ENCODE measurements around the gene LRCH1. TPM values are rescaled to one million over a fixed set of nuclear protein-coding genes. Genes with fewer than 3 reads are reported as not detected.

The LRCH1 gene
- total and polyA plus RNA-seq, 2 experiments from 2014 or later = 3.9 to 9.2 TPM

GRCh38 chr13:46684287-46685001 lies 131.5 kb downstream of the LRCH1 start:
- H3K27ac ChIP-seq (ENCODE audit: low read depth) = peak overlapping the region; percentile 36

More at GRCh38 chr13:46684287-46685001, 131.5 kb downstream of the LRCH1 start:
- Mint-ChIP-seq H3K4me3 (no peak overlapping the region), H3K4me1 (peaks cover 40% of the 10 kb centered on the region), H3K36me3 (ENCODE audit: low read depth) (no peaks in the 10 kb centered on the region), H3K27me3 (ENCODE audit: insufficient read depth, low read depth, poor library complexity) (peaks cover 2% of the 10 kb centered on the region), H3K27ac (peak overlapping the region; percentile 56), H3K9me3 (no peaks in the 10 kb centered on the region)
- Histone ChIP-seq H3K79me2 (replicated peaks; ENCODE audit: insufficient read depth) (no peaks in the 10 kb centered on the region), H2AFZ (no peak overlapping the region), H3K4me3 (no peak overlapping the region), H4K20me1 (replicated peaks; ENCODE audit: insufficient read depth) (no peaks in the 10 kb centered on the region; the same call in 1 of the 2 replicates), H3K27me3 (ENCODE audit: insufficient read depth) (no peaks in the 10 kb centered on the region), H3K4me2 (no peak overlapping the region; the same call in 1 of the 2 replicates), H3K36me3 (ENCODE audit: insufficient read depth) (no peaks in the 10 kb centered on the region), H3K9me2 (ENCODE audit: insufficient read depth) (no peaks in the 10 kb centered on the region), H3F3A (replicated peaks; ENCODE audit: low read depth) (no peaks in the 10 kb centered on the region), H3K4me1 (ENCODE audit: insufficient read depth) (peaks cover 37% of the 10 kb centered on the region)
- ATAC-seq = peak; percentile 96
- no peak for TF ChIP-seq NANOG (IDR thresholded peaks at IDR 0.05; ENCODE audit: borderline replicate concordance)
- TF ChIP-seq, protein P1, sequence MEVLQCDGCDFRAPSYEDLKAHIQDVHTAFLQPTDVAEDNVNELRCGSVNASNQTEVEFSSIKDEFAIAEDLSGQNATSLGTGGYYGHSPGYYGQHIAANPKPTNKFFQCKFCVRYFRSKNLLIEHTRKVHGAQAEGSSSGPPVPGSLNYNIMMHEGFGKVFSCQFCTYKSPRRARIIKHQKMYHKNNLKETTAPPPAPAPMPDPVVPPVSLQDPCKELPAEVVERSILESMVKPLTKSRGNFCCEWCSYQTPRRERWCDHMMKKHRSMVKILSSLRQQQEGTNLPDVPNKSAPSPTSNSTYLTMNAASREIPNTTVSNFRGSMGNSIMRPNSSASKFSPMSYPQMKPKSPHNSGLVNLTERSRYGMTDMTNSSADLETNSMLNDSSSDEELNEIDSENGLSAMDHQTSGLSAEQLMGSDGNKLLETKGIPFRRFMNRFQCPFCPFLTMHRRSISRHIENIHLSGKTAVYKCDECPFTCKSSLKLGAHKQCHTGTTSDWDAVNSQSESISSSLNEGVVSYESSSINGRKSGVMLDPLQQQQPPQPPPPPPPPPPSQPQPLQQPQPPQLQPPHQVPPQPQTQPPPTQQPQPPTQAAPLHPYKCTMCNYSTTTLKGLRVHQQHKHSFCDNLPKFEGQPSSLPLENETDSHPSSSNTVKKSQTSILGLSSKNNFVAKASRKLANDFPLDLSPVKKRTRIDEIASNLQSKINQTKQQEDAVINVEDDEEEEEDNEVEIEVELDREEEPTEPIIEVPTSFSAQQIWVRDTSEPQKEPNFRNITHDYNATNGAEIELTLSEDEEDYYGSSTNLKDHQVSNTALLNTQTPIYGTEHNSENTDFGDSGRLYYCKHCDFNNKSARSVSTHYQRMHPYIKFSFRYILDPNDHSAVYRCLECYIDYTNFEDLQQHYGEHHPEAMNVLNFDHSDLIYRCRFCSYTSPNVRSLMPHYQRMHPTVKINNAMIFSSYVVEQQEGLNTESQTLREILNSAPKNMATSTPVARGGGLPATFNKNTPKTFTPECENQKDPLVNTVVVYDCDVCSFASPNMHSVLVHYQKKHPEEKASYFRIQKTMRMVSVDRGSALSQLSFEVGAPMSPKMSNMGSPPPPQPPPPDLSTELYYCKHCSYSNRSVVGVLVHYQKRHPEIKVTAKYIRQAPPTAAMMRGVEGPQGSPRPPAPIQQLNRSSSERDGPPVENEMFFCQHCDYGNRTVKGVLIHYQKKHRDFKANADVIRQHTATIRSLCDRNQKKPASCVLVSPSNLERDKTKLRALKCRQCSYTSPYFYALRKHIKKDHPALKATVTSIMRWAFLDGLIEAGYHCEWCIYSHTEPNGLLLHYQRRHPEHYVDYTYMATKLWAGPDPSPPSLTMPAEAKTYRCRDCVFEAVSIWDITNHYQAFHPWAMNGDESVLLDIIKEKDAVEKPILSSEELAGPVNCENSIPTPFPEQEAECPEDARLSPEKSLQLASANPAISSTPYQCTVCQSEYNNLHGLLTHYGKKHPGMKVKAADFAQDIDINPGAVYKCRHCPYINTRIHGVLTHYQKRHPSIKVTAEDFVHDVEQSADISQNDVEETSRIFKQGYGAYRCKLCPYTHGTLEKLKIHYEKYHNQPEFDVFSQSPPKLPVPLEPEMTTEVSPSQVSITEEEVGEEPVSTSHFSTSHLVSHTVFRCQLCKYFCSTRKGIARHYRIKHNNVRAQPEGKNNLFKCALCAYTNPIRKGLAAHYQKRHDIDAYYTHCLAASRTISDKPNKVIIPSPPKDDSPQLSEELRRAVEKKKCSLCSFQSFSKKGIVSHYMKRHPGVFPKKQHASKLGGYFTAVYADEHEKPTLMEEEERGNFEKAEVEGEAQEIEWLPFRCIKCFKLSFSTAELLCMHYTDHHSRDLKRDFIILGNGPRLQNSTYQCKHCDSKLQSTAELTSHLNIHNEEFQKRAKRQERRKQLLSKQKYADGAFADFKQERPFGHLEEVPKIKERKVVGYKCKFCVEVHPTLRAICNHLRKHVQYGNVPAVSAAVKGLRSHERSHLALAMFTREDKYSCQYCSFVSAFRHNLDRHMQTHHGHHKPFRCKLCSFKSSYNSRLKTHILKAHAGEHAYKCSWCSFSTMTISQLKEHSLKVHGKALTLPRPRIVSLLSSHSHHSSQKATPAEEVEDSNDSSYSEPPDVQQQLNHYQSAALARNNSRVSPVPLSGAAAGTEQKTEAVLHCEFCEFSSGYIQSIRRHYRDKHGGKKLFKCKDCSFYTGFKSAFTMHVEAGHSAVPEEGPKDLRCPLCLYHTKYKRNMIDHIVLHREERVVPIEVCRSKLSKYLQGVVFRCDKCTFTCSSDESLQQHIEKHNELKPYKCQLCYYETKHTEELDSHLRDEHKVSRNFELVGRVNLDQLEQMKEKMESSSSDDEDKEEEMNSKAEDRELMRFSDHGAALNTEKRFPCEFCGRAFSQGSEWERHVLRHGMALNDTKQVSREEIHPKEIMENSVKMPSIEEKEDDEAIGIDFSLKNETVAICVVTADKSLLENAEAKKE (CRISPR knock-in tag; IDR thresholded peaks at IDR 0.05) = 0 out of 2 replicates have a peak, but pooled peaks have one; percentile 24
- DNase-seq (ENCODE audit: low spot score) = peak; percentile 87
